ENCODE data around the gene PROM2. TPM values are rescaled to one million over a fixed set of nuclear protein-coding genes. Genes with fewer than 3 reads are reported as not detected.

Gene PROM2
- total and polyA plus RNA-seq, 10 of the 15 experiments (the other 5 are each of a cell fraction or from before 2014, with no cell fraction given), result 0.01 to 0.04 TPM; not detected in 8

- H3K27me3 ChIP-seq (replicated peaks in 1 of 2; ENCODE audit: control insufficient read depth in 2 of 2, insufficient read depth in 2 of 2, low read length in 1 of 2), result no peaks in the 10 kb centered on the region
- SMC1A ChIA-PET (ENCODE audit: uncharacterized antibody, unreplicated experiment), result no interaction called here
- H3K4me1 ChIP-seq (ENCODE audit: control insufficient read depth, insufficient read depth, low read length), result no peaks in the 10 kb centered on the region
- intact Hi-C loops (cut with micrococcal nuclease; ENCODE audit: unreplicated experiment), result no loop called here
- RAD21 ChIA-PET (ENCODE audit: unreplicated experiment), result no interaction called here
- H3K36me3 ChIP-seq (ENCODE audit: control insufficient read depth in 2 of 2, insufficient read depth in 2 of 2, low read length in 1 of 2), result no peaks in the 10 kb centered on the region
- H3K4me2 ChIP-seq (ENCODE audit: control insufficient read depth, insufficient read depth), result no peak overlapping the region
- DNase-seq (ENCODE audit: low read depth, low spot score), result no peak
- no peaks in the 10 kb centered on the region for H4K20me1 ChIP-seq (ENCODE audit: control insufficient read depth, insufficient read depth)
- no peaks in the 10 kb centered on the region; the same call in 2 of the 3 replicates for H3K9me3 ChIP-seq (replicated peaks; ENCODE audit: control insufficient read depth, insufficient read depth, low read length)
- POLR2A ChIA-PET, result no interaction called here
- WGBS (ENCODE audit: insufficient coverage, insufficient replicate concordance, low lambda C conversion rate, missing lambda C conversion rate), result 23% methylated on average over 6 of the region's 6 CpGs
- in situ Hi-C loops (cut with MboI), result no loop called here
- CTCF ChIA-PET, result no interaction called here
- no peak for FAIRE-seq
- ATAC-seq, result no peak
- no peak overlapping the region for H2AFZ ChIP-seq (ENCODE audit: control insufficient read depth, low read depth, low read length)
- no peak overlapping the region for H3K4me3 ChIP-seq
- H3K27ac ChIP-seq (ENCODE audit: control insufficient read depth, insufficient read depth), result no peak overlapping the region
- no peaks in the 10 kb centered on the region for H3K79me2 ChIP-seq (ENCODE audit: control insufficient read depth, insufficient read depth, low read length)
- no peak overlapping the region for H3K9ac ChIP-seq (ENCODE audit: control insufficient read depth, insufficient read depth, low read length)
- no TSS peak for BruUV-seq (replicated peaks)
- TF ChIP-seq DPF2 (IDR thresholded peaks at IDR 0.05) (no peak), ATF2 (IDR thresholded peaks at IDR 0.05; ENCODE audit: low read length) (no peak), PML (IDR thresholded peaks at IDR 0.05; ENCODE audit: low read length) (no peak), ZNF592 (IDR thresholded peaks at IDR 0.05) (no peak), ZBTB4 (CRISPR knock-in tag; IDR thresholded peaks at IDR 0.05) (no peak), E4F1 (IDR thresholded peaks at IDR 0.05; ENCODE audit: borderline replicate concordance, partially characterized antibody) (no peak), CBX3 (IDR thresholded peaks at IDR 0.05; ENCODE audit: borderline replicate concordance, low read depth) (no peak)
Measured at GRCh38 chr2:95261602-95262001, 12.6 kb upstream of the PROM2 start.
